ENCODE data around the gene PGRMC2.

Gene PGRMC2

DNA sequence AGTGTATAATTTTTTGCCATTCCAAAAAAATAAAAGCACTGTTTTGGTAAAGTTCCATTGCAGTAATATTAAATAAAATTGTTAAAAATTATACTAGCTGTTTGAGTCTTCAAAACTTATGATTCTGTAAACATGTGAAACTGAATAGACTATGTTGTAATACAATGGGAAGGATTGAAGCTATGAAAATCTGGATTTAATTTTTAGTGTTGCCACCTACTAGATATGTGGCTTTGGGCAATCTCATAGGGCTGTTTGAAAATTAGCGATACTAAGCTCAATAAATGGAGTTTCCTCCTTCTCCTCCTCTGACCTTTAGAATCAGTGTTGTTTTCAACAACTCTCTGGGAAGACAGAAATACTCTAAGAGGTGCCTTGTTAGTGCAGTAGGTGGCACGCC, 4.5 kb downstream of the PGRMC2 start:
- TF ChIP-seq, protein P1, sequence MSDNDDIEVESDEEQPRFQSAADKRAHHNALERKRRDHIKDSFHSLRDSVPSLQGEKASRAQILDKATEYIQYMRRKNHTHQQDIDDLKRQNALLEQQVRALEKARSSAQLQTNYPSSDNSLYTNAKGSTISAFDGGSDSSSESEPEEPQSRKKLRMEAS (IDR thresholded peaks at IDR 0.05), result no peak
- TF ChIP-seq RAD21 (IDR thresholded peaks at IDR 0.05; ENCODE audit: low read depth) (no peak), ZBTB7A (IDR thresholded peaks at IDR 0.05; ENCODE audit: low read depth) (no peak), EP300 (IDR thresholded peaks at IDR 0.05; ENCODE audit: borderline replicate concordance) (no peak), CREB1 (IDR thresholded peaks at IDR 0.05; ENCODE audit: low read depth) (no peak), TAF1 (IDR thresholded peaks at IDR 0.05; ENCODE audit: low read depth) (no peak), EGR1 (IDR thresholded peaks at IDR 0.05) (no peak), YY1 (IDR thresholded peaks at IDR 0.05; ENCODE audit: low read depth) (no peak), NFIC (IDR thresholded peaks at IDR 0.05) (no peak), TCF12 (IDR thresholded peaks at IDR 0.05; ENCODE audit: low read depth) (no peak), TEAD4 (IDR thresholded peaks at IDR 0.05) (no peak), CEBPB (IDR thresholded peaks at IDR 0.05) (no peak), FOXM1 (IDR thresholded peaks at IDR 0.05; ENCODE audit: borderline replicate concordance, low read depth) (no peak)
- TF ChIP-seq, protein P2, sequence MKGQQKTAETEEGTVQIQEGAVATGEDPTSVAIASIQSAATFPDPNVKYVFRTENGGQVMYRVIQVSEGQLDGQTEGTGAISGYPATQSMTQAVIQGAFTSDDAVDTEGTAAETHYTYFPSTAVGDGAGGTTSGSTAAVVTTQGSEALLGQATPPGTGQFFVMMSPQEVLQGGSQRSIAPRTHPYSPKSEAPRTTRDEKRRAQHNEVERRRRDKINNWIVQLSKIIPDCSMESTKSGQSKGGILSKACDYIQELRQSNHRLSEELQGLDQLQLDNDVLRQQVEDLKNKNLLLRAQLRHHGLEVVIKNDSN (IDR thresholded peaks at IDR 0.05), result no peak
- TF ChIP-seq, protein P3, sequence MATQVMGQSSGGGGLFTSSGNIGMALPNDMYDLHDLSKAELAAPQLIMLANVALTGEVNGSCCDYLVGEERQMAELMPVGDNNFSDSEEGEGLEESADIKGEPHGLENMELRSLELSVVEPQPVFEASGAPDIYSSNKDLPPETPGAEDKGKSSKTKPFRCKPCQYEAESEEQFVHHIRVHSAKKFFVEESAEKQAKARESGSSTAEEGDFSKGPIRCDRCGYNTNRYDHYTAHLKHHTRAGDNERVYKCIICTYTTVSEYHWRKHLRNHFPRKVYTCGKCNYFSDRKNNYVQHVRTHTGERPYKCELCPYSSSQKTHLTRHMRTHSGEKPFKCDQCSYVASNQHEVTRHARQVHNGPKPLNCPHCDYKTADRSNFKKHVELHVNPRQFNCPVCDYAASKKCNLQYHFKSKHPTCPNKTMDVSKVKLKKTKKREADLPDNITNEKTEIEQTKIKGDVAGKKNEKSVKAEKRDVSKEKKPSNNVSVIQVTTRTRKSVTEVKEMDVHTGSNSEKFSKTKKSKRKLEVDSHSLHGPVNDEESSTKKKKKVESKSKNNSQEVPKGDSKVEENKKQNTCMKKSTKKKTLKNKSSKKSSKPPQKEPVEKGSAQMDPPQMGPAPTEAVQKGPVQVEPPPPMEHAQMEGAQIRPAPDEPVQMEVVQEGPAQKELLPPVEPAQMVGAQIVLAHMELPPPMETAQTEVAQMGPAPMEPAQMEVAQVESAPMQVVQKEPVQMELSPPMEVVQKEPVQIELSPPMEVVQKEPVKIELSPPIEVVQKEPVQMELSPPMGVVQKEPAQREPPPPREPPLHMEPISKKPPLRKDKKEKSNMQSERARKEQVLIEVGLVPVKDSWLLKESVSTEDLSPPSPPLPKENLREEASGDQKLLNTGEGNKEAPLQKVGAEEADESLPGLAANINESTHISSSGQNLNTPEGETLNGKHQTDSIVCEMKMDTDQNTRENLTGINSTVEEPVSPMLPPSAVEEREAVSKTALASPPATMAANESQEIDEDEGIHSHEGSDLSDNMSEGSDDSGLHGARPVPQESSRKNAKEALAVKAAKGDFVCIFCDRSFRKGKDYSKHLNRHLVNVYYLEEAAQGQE (IDR thresholded peaks at IDR 0.05; ENCODE audit: low read depth), result no peak

DNA sequence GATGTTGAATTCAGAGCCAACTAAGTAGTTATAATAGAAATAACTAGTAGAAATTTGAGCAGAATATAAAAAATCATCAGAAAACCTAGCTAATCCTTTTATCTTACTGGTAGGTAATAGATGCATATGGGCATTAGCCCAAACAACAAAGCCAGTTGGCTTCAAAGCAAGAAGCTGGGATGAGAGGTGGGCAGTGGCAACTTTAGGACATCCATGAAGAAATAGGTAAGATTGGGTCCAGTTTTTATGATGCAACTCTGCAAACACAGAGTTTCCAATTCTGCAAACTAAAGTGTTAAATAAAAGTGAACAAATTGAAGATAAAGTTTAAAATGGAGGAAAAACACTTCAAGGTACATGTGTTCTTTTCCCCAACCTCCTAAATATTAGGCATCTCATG, 5.1 kb downstream of the PGRMC2 start:
- TF ChIP-seq RAD21 (IDR thresholded peaks at IDR 0.05; ENCODE audit: low read depth) (no peak), TEAD4 (IDR thresholded peaks at IDR 0.05) (no peak), ZBTB7A (IDR thresholded peaks at IDR 0.05; ENCODE audit: low read depth) (no peak), EGR1 (IDR thresholded peaks at IDR 0.05) (no peak), CEBPB (IDR thresholded peaks at IDR 0.05) (no peak), YY1 (IDR thresholded peaks at IDR 0.05; ENCODE audit: low read depth) (no peak)

DNA sequence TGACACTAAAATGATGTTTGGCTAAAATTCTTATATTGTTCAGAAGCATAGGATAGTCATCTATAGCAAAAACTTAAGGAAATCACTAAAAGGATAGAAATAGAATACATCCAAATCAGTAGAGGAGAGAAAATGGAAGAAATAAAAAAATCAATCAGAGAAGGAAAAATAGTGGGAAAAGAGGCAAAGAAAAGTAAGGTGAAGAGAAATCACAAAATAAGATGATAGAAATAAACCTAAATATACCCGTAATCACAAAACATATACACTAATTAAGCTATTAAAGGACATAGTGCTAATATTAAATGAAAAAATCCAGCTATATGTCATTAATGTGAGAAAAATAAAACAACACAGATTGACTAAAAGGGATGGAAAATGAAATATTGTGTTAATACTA, 6.3 kb downstream of the PGRMC2 start:
- TF ChIP-seq TAF1 (IDR thresholded peaks at IDR 0.05; ENCODE audit: low read depth), result no peak
- TF ChIP-seq NFIC (IDR thresholded peaks at IDR 0.05), result no peak
- no peak for TF ChIP-seq RAD21 (IDR thresholded peaks at IDR 0.05; ENCODE audit: low read depth)
- TF ChIP-seq CREB1 (IDR thresholded peaks at IDR 0.05; ENCODE audit: low read depth), result no peak
- no peak for TF ChIP-seq TEAD4 (IDR thresholded peaks at IDR 0.05)
- TF ChIP-seq ZBTB7A (IDR thresholded peaks at IDR 0.05; ENCODE audit: low read depth), result no peak
- TF ChIP-seq, protein P2 (IDR thresholded peaks at IDR 0.05), result no peak
- no peak for TF ChIP-seq CEBPB (IDR thresholded peaks at IDR 0.05)
- no peak for TF ChIP-seq EP300 (IDR thresholded peaks at IDR 0.05; ENCODE audit: borderline replicate concordance)
- no peak for TF ChIP-seq TCF12 (IDR thresholded peaks at IDR 0.05; ENCODE audit: low read depth)
- no peak for TF ChIP-seq FOXM1 (IDR thresholded peaks at IDR 0.05; ENCODE audit: borderline replicate concordance, low read depth)

DNA sequence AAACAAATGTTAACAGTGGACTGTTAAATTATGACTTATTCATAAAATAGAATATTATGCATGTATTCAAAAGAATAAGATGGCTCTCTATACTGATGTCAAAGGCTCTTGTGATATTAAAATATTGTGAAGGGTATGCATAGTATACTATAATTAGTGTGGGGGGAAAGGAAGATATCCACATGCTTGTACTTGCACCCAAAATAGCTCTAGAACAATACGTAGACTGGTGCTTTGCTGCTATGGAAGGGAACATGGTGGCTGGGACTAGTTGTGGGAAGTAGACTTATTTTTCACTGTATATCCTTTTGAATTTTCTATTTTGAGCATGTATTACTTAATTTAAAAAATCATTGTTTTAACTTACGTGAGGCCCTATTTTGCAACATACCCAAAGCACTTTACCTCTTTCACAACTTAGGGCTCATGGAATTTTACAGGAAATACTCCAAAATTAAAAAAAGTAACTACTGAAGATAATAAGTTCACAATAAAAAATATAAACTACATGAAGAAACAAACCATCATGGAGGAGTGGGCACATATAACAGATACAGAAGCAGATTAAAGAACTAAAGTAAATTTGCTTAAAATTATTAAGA, 7.9 kb downstream of the PGRMC2 start:
- TF ChIP-seq CEBPB (IDR thresholded peaks at IDR 0.05) (no peak), EP300 (IDR thresholded peaks at IDR 0.05; ENCODE audit: borderline replicate concordance) (no peak), RAD21 (IDR thresholded peaks at IDR 0.05; ENCODE audit: low read depth) (no peak), EGR1 (IDR thresholded peaks at IDR 0.05) (no peak), TAF1 (IDR thresholded peaks at IDR 0.05; ENCODE audit: low read depth) (no peak), YY1 (IDR thresholded peaks at IDR 0.05; ENCODE audit: low read depth) (no peak), NFIC (IDR thresholded peaks at IDR 0.05) (no peak), CREB1 (IDR thresholded peaks at IDR 0.05; ENCODE audit: low read depth) (no peak), FOXM1 (IDR thresholded peaks at IDR 0.05; ENCODE audit: borderline replicate concordance, low read depth) (no peak), ZBTB7A (IDR thresholded peaks at IDR 0.05; ENCODE audit: low read depth) (no peak), TEAD4 (IDR thresholded peaks at IDR 0.05) (no peak), TCF12 (IDR thresholded peaks at IDR 0.05; ENCODE audit: low read depth) (no peak)
- TF ChIP-seq, protein P2 (IDR thresholded peaks at IDR 0.05), result no peak
- TF ChIP-seq, protein P1 (IDR thresholded peaks at IDR 0.05), result no peak

DNA sequence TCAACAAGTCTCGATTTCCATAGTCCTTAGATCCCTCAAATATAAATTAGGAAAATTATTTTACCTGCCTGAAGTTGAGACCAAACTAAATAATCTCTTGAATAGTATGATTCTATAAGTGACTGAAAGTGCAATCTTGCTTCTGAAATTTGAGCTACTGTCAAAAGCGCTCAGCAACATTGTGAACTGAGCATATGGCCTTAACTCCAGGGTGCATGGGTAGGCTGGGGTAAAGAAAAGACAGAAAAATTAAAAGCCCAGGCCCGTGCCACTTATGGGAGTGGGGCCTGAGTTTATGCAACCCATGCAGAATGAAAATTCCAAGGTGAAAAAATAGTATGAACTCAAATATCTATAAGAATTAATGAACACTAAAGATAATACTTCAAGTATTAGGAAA, 9.8 kb downstream of the PGRMC2 start:
- TF ChIP-seq, protein P2 (IDR thresholded peaks at IDR 0.05), result no peak
- TF ChIP-seq ZBTB7A (IDR thresholded peaks at IDR 0.05; ENCODE audit: low read depth) (no peak), TAF1 (IDR thresholded peaks at IDR 0.05; ENCODE audit: low read depth) (no peak), TCF12 (IDR thresholded peaks at IDR 0.05; ENCODE audit: low read depth) (no peak), CREB1 (IDR thresholded peaks at IDR 0.05; ENCODE audit: low read depth) (no peak), FOXM1 (IDR thresholded peaks at IDR 0.05; ENCODE audit: borderline replicate concordance, low read depth) (no peak), RAD21 (IDR thresholded peaks at IDR 0.05; ENCODE audit: low read depth) (no peak), EP300 (IDR thresholded peaks at IDR 0.05; ENCODE audit: borderline replicate concordance) (no peak), EGR1 (IDR thresholded peaks at IDR 0.05) (no peak)
- TF ChIP-seq, protein P3 (IDR thresholded peaks at IDR 0.05; ENCODE audit: low read depth), result no peak
